BE2C (cell line): ENCODE results near the gene BCO1.

Experiments used
- DNase-seq: peaks from one replicate; pipeline ENCODE4 v3.0.0-alpha.2; 2020
- H3K27me3 ChIP-seq: fragments of 250-450 bp; sonication (Bioruptor Pico); 2 replicates; pipeline ENCODE4 v1.5.1; 2020; ENCODE audit warnings: mild to moderate bottlenecking
- H3K36me3 ChIP-seq: fragments of 250-450 bp; sonication (Bioruptor Pico); 2 replicates; pipeline ENCODE4 v1.5.1; 2020; ENCODE audit warnings: mild to moderate bottlenecking
- H3K4me1 ChIP-seq: fragments of 250-450 bp; sonication (Bioruptor Pico); 2 replicates; pipeline ENCODE4 v1.5.1; 2020
- H3K4me3 ChIP-seq: 2 replicates; pipeline ENCODE4 v1.5.1; 2011; ENCODE audit warnings: low read depth, low read length
- H3K9me3 ChIP-seq: fragments of 250-450 bp; sonication (Bioruptor Pico); 2 replicates; pipeline ENCODE4 v1.5.1; 2020
- TF ChIP-seq, protein P1 (sequence below): IDR thresholded peaks from 2 replicates; pipeline ENCODE4 v1.5.1; 2012; ENCODE audit warnings: mild to moderate bottlenecking, low read depth, low read length

BCO1 gene

DNA sequence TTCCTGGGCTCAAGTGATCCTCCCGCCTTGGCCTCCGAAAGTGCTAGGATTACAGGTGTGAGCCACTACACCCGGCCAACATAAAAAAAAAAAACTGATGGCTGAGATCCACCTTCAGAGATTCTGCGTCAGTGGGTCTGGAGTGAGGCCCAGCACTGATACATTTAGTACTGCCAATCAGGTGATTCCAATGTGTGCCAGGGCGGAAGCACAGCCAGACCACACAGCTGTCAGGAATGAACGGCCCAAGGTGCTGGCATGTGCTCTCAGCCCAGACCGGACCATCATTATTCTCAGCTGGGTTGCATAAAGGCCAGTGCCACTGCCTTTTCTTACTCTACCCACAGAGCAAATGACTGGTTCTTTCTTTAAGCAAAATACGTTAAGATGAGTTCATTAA is 1.2 kb upstream of the BCO1 start:
- no peak overlapping the region for H3K4me3 ChIP-seq
- H3K27me3 ChIP-seq: no peaks in the 10 kb centered on the region
- H3K36me3 ChIP-seq: no peaks in the 10 kb centered on the region
- H3K4me1 ChIP-seq: no peaks in the 10 kb centered on the region
- no peaks in the 10 kb centered on the region; the same call in 1 of the 2 replicates for H3K9me3 ChIP-seq
- no peak for DNase-seq
- TF ChIP-seq, protein P1, sequence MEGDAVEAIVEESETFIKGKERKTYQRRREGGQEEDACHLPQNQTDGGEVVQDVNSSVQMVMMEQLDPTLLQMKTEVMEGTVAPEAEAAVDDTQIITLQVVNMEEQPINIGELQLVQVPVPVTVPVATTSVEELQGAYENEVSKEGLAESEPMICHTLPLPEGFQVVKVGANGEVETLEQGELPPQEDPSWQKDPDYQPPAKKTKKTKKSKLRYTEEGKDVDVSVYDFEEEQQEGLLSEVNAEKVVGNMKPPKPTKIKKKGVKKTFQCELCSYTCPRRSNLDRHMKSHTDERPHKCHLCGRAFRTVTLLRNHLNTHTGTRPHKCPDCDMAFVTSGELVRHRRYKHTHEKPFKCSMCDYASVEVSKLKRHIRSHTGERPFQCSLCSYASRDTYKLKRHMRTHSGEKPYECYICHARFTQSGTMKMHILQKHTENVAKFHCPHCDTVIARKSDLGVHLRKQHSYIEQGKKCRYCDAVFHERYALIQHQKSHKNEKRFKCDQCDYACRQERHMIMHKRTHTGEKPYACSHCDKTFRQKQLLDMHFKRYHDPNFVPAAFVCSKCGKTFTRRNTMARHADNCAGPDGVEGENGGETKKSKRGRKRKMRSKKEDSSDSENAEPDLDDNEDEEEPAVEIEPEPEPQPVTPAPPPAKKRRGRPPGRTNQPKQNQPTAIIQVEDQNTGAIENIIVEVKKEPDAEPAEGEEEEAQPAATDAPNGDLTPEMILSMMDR: no peak

DNA sequence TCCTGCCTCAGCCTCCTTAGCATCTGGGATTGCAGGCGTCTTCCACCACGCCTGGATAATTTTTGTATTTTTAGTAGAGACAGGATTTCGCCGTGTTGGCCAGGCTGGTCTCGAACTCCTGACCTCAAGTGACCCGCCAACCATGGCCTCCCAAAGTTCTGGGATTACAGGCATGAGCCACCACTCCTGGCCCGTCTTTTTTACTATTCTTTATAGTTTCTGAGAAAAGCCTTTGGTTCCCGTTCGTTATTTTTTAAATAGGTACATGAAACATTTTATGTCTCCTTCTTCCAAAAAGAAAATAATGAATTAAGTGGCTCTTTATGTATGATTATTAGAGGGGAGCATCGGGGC is 570 bp upstream of the BCO1 start:
- no peak for DNase-seq
- no peaks in the 10 kb centered on the region for H3K36me3 ChIP-seq
- no peak overlapping the region for H3K4me3 ChIP-seq
- H3K27me3 ChIP-seq: no peaks in the 10 kb centered on the region
- H3K4me1 ChIP-seq: no peaks in the 10 kb centered on the region
- H3K9me3 ChIP-seq: no peaks in the 10 kb centered on the region
- TF ChIP-seq, protein P1: no peak

DNA sequence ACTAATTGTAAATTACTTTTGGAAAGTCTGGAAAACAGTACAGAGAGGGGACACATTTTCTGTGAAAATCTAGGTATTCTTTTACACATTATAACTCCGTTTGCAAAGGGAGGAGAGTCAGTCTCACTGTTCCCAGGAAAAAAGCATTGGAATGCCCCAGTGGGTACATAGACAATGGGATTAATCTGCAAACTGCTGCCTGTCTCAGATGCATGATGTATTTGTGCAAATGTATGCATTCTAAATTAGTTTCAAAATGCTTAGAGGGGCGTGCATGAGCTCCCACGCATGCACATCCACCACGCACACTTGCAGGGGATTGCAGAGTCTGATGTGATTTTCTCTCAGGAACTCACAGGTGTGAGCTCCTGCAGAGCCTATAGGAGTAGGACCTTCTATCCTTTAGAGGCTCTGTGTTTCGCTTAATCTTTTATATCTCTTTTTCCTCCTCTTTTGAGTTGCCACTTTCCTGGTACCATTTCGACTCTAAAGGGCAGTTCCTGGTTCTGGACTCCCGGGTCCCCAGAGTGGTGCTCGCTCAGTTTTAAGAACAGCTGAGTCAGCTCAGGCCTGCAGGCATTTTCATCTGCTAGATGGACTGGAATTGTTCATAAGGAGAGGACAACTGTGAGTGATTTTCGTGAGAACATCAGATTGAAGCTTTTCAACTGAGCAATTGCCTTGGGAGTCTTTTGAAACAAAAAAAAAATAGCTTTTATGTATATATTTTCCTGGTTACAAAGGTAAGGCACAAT is 1.1 kb downstream of the BCO1 start:
- no peaks in the 10 kb centered on the region for H3K27me3 ChIP-seq
- DNase-seq: no peak
- TF ChIP-seq, protein P1: no peak

DNA sequence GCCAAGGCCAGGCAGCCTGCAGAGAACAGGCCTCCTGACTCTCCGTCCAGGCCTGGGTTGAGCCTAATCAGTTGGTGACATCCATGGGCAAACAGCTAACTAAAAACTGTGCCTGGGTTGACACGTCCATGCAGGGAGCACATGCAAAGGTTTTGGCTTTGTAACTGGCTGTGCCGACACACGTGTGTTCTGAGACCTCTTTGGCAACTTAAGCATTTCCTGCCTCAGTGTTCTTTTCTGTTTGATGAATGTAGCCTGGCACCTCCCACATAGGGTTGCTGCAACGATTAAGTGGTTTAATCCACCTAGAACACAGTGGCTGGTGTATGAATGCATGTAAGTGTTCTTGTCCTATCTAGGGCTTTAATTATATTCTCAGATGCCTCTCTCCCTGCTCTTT is 3.2 kb downstream of the BCO1 start:
- no peaks in the 10 kb centered on the region for H3K4me1 ChIP-seq
- no peak overlapping the region for H3K4me3 ChIP-seq
- H3K27me3 ChIP-seq: no peaks in the 10 kb centered on the region
- no peaks in the 10 kb centered on the region for H3K9me3 ChIP-seq
- TF ChIP-seq, protein P1: no peak
- H3K36me3 ChIP-seq: no peaks in the 10 kb centered on the region
- DNase-seq: no peak

More for the DNA sequence above, 1.1 kb downstream of the BCO1 start:
- H3K9me3 ChIP-seq: no peaks in the 10 kb centered on the region
- no peaks in the 10 kb centered on the region for H3K36me3 ChIP-seq
- no peak overlapping the region for H3K4me3 ChIP-seq
- no peaks in the 10 kb centered on the region for H3K4me1 ChIP-seq

DNA sequence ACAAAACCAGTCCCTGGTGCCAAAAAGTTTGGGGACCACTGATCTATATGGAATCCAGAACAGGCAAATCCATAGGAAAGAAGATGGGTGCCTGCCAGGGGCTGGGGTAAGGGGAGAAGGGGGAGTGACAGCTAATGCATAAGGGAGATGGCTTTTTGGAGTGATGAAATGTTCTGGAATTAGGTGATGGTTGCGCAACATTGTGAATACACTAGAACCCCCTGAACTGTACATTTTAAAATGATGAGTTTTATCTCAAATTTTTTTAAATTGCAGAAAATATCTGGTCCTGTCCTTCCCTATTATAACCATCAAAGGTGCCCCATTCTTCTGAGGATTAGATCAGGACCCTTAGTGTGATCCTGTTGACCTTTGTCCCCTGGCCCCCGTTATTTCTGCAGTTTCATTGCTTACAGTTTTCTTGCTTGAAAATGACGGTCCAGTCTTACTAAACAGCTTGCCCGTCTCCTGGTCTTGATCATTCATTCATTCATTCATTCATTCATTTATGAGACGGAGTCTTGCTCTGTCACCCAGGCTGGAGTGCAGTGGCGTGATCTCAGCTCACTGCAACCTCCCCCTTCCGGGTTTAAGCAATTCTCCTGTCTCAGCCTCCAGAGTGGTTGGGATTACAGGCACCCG is 4.6 kb downstream of the BCO1 start:
- no peaks in the 10 kb centered on the region for H3K36me3 ChIP-seq
- H3K27me3 ChIP-seq: peaks cover 3% of the 10 kb centered on the region; the same call in 1 of the 2 replicates
- DNase-seq: no peak
- H3K9me3 ChIP-seq: no peaks in the 10 kb centered on the region
- no peaks in the 10 kb centered on the region for H3K4me1 ChIP-seq
- H3K4me3 ChIP-seq: no peak overlapping the region
- TF ChIP-seq, protein P1: no peak

DNA sequence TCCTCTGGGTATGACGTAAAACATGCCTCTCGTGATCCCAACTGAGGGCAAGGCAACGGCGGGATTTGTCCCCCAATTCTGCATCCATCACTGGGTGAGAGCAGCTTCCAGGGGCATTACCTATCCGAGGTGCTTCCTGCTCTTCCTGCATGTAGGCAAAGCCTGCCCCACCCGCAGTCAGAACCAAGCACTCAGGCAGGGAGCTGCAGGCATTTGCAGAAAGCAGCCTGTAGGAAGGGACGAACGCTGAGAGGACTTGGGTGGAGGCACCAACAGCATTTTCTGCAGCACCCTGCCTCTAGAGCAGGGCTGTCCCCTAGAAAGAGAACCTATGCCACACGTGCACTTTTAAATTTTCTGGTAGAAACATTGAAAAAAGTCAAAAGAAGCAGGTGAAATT is 5.5 kb downstream of the BCO1 start:
- Histone ChIP-seq H3K27me3 (peaks cover 3% of the 10 kb centered on the region; the same call in 1 of the 2 replicates), H3K4me1 (no peaks in the 10 kb centered on the region), H3K4me3 (no peak overlapping the region), H3K9me3 (no peaks in the 10 kb centered on the region), H3K36me3 (no peaks in the 10 kb centered on the region)
- DNase-seq: no peak
- TF ChIP-seq, protein P1: no peak
